Measurements from ENCODE around the gene SAMD7.

SAMD7 gene

GRCh38 chr3:169907476-169907875 lies 3.9 kb upstream of the SAMD7 start:
- no peak for TF ChIP-seq FOXP2 (optimal IDR thresholded peaks at IDR 0.05; ENCODE audit: borderline replicate concordance, extremely low read depth, extremely low read length, insufficient read depth)

DNA sequence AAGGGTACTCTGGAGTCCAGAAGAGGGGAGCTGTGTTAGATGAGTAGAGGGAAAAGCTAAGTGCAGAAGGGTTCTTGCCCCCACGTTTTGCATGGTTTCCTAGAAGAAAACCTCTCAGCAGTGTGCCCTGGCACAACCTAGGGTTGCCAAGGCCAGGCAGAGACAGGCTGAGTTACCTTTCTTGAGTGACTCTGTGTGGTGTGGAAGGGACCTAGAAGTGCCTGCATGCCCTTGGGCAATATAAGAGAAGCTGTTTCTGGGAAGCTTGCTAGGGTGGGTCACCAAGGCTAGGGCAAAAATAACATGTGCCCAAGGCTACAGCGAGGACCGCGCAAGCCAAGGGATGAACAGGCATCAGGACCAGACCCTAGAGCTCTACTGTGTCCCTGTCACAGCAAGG lies 3.4 kb upstream of the SAMD7 start:
- TF ChIP-seq TAF1 (IDR thresholded peaks at IDR 0.05; ENCODE audit: borderline replicate concordance, insufficient read depth, low read length) (no peak), REST (IDR thresholded peaks at IDR 0.05; ENCODE audit: insufficient read depth in 1 of 2, low read depth in 2 of 2, low read length in 2 of 2) (no peak), FOXP2 (optimal IDR thresholded peaks at IDR 0.05; ENCODE audit: borderline replicate concordance, extremely low read depth, extremely low read length, insufficient read depth) (no peak), SIN3A (IDR thresholded peaks at IDR 0.05; ENCODE audit: borderline replicate concordance, insufficient read depth, low read length) (no peak), POLR2AphosphoS5 (IDR thresholded peaks at IDR 0.05; ENCODE audit: low read depth, low read length) (no peak)

DNA sequence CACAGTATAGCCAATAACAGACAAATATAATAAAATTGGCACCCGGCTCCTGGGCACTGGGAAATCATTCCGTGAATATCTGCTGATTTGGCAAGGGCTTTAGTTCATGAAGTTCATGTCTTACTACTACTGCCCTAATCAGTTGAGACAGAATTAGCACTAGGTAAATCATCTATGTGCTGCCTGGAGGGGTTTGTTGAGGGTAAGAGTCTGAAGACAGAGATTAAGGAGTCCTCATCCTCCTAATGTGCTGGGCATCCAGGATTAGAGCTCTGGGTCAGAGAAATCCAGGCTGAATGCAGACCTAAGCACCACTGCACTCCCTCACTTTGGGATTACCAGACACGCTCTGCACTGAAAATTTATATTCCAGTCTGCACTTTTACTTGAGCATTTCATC lies 2.0 kb downstream of the SAMD7 start:
- TF ChIP-seq SIN3A (IDR thresholded peaks at IDR 0.05; ENCODE audit: borderline replicate concordance, insufficient read depth, low read length) = no peak
- no peak for TF ChIP-seq FOXP2 (optimal IDR thresholded peaks at IDR 0.05; ENCODE audit: borderline replicate concordance, extremely low read depth, extremely low read length, insufficient read depth)
- no peak for TF ChIP-seq POLR2AphosphoS5 (IDR thresholded peaks at IDR 0.05; ENCODE audit: low read depth, low read length)
- TF ChIP-seq REST (IDR thresholded peaks at IDR 0.05; ENCODE audit: insufficient read depth in 1 of 2, low read depth in 2 of 2, low read length in 2 of 2) = no peak
- no peak for TF ChIP-seq TAF1 (IDR thresholded peaks at IDR 0.05; ENCODE audit: borderline replicate concordance, insufficient read depth, low read length)

DNA sequence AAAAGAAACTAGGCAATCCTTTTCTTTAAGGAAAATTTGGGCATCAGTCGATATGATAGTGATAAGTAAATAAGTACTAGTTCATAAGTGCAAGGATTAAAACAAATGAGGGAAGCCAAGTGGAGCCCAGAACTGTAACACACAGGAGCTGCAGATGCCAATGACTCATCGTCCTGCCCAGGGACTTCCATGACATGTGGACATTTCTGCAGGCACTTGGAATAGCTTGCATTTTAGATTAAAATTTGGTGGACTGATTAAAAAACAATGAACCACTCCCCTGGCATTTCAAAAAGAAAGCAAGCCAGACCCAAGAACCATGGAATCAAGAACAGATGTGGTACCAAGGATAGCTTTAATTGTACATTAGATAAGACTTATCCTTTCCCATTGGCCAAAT lies 2.9 kb downstream of the SAMD7 start:
- TF ChIP-seq POLR2AphosphoS5 (IDR thresholded peaks at IDR 0.05; ENCODE audit: low read depth, low read length) = no peak
- TF ChIP-seq TAF1 (IDR thresholded peaks at IDR 0.05; ENCODE audit: borderline replicate concordance, insufficient read depth, low read length) = no peak
- TF ChIP-seq REST (IDR thresholded peaks at IDR 0.05; ENCODE audit: insufficient read depth in 1 of 2, low read depth in 2 of 2, low read length in 2 of 2) = no peak
- no peak for TF ChIP-seq SIN3A (IDR thresholded peaks at IDR 0.05; ENCODE audit: borderline replicate concordance, insufficient read depth, low read length)
- TF ChIP-seq FOXP2 (optimal IDR thresholded peaks at IDR 0.05; ENCODE audit: borderline replicate concordance, extremely low read depth, extremely low read length, insufficient read depth) = no peak

DNA sequence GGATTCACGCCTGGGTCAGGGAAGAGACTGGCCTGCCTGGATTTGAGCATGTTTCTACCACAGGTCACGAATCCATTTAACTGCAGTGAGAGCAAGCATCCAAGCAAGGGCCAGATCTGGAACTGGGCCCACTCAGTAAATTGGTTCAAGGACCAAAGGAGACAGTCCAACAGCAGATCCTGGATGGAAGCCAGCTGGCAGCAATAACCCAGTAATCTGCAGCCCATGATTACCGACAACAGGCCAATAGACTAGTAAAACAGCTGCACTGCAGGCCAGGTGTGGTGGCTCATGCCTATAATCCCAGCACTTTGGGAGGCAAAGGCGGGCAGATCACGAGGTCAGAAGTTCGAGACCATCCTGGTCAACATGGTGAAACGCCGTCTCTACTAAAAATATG lies 11.8 kb downstream of the SAMD7 start:
- no peak for TF ChIP-seq SIN3A (IDR thresholded peaks at IDR 0.05; ENCODE audit: borderline replicate concordance, insufficient read depth, low read length)
- TF ChIP-seq FOXP2 (optimal IDR thresholded peaks at IDR 0.05; ENCODE audit: borderline replicate concordance, extremely low read depth, extremely low read length, insufficient read depth) = no peak
- TF ChIP-seq REST (IDR thresholded peaks at IDR 0.05; ENCODE audit: insufficient read depth in 1 of 2, low read depth in 2 of 2, low read length in 2 of 2) = no peak
- TF ChIP-seq TAF1 (IDR thresholded peaks at IDR 0.05; ENCODE audit: borderline replicate concordance, insufficient read depth, low read length) = no peak
- TF ChIP-seq POLR2AphosphoS5 (IDR thresholded peaks at IDR 0.05; ENCODE audit: low read depth, low read length) = no peak
